22Rv1 (cell line): Measurements from ENCODE around the gene RNF25.

ENCODE experiments used
- ZFX ChIP-seq: fragments of 450-650 bp; IDR thresholded peaks from 2 replicates; pipeline ENCODE4 v1.6.1; 2017; ENCODE audit warnings: antibody characterized with exemption, borderline replicate concordance
- TF ChIP-seq, protein P1 (sequence below): fragments of 450-650 bp; IDR thresholded peaks from 2 replicates; pipeline ENCODE4 v1.5.1; 2017; ENCODE audit warnings: mild to moderate bottlenecking

DNA sequence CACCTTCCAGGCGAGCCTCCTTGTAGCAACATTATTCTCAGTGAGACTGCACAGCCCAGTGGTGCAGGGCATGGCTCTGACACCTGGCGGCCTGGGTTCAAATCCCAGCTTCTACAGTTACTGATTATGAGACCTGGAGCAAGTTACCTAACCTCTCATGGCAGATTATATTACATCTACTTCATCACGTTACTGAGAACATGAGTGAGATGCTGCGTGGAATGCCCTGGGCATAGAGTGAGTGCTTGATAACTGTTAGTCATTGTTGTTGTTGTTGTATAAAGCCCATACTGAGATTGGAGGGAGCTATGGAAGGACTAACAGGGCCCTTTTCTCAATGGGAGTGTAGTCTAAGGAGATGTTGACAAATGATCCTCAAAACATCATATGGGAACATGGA is 45.4 kb downstream of the RNF25 start:
- TF ChIP-seq, protein P1, sequence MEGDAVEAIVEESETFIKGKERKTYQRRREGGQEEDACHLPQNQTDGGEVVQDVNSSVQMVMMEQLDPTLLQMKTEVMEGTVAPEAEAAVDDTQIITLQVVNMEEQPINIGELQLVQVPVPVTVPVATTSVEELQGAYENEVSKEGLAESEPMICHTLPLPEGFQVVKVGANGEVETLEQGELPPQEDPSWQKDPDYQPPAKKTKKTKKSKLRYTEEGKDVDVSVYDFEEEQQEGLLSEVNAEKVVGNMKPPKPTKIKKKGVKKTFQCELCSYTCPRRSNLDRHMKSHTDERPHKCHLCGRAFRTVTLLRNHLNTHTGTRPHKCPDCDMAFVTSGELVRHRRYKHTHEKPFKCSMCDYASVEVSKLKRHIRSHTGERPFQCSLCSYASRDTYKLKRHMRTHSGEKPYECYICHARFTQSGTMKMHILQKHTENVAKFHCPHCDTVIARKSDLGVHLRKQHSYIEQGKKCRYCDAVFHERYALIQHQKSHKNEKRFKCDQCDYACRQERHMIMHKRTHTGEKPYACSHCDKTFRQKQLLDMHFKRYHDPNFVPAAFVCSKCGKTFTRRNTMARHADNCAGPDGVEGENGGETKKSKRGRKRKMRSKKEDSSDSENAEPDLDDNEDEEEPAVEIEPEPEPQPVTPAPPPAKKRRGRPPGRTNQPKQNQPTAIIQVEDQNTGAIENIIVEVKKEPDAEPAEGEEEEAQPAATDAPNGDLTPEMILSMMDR = no peak
- no peak for TF ChIP-seq ZFX
